NCI-H2029 (cell line): ENCODE measurements around the gene FIBCD1.

Source experiments
- DNase-seq: peaks from one replicate; lab custom pipeline; 2025; lab: John Stamatoyannopoulos, UW

Gene FIBCD1

DNA sequence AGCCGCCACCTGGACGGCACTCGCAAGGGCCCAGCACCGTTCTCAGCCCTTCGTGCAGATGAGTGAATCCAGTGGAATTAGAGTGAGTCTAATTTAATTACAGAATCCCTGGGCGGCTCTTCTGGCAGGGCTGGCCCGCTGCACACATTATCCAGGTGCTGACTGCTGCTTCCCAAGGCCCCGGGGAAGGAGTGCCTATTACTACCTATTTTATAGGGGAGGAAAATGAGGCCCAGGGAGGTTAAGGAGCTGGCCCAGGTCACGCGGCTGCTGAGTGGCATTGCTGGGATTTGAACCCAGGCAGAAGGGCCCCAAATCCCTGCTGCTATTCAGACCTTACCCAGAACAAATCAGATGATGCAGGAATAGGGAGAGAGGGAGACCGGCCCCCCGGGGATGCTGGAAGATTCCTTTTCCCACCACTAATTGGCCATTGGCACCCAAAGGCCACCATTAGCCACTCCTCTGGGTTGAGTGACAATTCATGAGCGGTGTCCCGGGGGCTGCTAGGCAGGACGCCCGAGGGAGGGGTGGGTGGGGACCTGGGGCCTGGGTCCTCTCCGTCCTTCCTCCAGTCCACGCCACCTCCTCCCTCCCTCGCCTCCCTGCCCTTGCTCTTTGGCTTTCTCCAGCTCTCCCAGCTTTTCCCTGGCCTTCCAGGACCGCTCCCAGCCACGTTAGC, 32.2 kb downstream of the FIBCD1 start:
- no peak for DNase-seq

DNA sequence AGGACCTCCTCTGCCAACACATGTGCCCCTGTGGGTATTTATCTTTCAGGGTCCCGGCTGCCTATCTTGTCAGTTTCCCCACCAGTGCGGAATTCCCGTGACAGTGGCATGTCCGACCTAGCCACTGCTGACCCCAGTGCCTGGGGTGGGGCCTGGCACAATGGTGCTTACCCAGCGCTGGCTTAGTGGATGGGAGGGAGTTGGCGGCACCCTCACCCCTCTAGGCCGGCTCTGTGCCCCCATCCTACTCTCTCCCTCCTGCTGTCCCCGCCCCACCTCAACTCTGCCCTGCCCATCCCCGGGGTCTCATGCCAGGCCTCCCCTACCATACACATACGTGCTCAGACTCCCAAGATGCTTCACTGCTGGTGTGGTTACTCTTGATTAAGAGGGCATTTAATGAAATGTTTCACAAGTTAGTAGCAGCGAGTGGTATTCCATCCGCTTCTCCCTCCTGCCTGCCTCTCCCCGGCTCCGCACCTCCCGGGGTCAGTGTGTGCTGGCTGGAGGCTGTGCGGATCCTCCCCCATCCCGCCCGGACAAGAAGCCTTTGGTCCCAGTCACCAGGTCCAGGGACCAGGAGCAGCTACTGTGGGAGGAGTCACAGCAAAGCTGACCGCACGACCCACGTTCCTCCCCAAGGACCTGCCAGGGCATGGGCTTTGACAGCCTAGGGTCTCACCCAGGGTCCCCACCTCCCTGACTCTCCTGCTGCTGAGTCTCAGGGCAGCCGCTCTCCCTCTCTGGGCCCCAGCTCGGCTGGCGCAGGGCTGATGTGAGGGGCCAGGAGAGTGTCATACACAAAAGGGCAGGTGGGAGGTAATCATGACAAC, 32.9 kb downstream of the FIBCD1 start:
- no peak for DNase-seq

DNA sequence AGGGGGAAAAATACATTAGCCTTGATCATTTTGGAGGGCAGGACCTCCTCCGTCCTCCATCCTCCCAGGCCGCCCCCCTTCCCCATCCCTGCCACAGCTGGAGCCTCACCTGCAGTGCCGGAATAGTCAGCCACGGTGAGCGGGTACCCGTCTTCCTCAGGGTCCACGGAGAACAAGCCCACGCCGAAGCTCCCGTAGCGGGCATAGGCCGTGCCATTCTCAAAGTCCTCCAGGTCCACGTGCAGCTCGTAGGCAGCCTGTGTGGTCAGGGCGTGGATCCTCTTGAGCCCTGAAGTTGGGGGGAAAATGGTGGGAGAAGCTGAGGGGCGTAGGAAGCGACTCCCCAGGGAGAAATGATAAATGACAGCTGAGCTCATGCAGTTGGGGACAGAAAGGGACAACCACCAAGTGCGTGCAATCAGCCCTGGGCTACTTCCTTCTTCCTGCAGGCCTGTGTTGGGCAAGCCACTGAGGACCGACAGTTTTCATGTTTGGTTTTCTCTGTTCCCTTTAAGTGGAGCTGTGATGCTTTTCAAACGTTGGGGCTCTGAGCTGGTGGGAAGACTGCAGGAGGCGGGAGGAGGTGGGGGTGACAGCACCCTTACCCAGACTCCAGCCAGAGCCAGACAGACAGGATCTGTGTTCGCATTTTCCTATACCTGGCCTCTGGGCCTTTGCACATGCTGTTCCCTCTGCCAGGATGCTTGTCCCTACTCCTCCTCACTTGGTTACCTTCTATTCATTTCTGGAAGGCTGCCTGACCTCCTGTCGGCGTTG, 33.7 kb downstream of the FIBCD1 start:
- DNase-seq: no peak

DNA sequence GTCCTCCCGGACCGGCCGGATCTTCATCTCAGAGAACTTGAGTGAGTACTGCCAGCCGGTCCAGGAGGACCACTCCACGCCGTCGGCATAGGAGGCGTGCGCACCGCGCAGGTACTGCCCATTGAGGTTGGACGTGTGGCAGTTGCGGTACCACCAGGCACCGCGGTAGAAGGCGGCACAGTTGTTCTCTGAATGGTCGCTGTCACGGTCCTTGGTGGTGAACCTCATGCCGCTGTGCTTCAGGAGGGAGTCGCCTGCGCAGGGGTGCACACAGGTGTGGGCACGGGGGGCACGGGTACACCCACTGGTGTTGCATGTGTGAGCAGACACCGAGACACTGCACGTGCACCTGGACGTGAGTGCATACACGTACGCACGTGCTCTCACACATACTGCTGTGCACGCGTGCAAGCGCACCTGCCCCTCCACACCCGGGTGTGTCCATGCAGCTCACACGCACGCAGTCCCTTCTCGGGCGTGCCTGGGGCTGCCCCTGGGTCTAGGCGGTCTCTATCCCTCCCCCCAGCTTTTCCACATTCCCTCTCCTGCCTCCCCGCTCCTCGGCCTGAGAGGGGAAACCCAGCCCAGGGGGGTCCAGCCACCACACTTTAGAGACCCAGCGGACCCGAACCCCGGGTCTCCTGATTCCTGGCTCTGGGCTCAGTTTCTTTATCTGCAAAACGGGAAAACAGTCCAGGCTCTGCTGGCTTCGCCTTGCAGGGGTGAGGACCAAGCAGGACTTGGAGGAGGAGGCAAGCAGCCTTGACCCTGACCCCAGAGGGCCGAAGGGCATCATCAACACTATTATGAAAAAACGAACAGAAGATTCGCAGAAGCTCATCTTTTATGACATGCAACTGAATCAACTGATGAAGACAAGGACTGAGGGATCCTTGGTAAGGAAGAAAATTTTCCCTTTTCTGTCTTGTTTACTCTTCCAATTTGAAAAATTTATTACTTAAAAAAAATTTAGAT, 34.7 kb downstream of the FIBCD1 start:
- DNase-seq: no peak

DNA sequence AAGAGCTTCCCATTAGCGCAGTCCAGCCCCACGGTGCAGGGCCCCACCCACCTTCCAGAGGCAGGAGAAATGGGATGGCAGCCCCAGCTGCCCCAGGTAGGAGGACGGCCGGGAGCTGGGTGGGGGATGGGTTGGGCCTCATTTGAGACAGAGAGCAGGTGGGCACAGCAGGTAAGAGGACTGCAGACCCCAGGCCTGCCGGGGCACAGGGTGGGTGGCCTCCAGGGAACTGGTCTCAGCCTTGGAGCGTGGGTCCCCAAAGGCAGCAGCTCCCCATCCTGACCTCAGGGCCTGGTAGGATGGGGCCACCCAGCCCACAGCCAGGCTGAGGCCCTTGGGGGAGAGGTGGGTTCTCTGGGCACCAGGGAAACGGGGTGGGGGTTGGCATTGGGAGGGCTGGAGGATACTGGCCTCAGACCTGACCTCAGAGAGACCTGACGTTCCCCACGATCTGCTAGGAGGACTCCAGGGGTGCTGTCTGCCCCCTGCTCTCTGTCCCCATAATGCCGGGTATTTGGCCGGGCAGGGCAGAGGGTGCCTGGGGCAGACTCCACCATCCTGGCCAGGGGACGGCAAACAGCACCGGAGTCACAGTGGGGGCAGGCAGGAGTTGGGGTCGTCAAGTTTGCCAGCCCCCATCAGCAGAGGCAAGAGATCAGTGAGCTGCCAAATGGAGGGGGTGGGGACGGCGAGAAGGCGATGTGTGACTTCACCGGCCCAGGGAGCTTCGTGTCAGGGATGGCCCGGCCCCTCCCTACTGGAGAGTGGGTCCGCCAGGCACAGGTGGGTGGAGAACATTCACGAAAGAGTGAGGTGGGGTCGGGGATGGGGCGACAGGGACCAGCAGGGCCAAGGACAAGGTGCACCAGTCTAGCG, 35.6 kb downstream of the FIBCD1 start:
- DNase-seq: no peak

DNA sequence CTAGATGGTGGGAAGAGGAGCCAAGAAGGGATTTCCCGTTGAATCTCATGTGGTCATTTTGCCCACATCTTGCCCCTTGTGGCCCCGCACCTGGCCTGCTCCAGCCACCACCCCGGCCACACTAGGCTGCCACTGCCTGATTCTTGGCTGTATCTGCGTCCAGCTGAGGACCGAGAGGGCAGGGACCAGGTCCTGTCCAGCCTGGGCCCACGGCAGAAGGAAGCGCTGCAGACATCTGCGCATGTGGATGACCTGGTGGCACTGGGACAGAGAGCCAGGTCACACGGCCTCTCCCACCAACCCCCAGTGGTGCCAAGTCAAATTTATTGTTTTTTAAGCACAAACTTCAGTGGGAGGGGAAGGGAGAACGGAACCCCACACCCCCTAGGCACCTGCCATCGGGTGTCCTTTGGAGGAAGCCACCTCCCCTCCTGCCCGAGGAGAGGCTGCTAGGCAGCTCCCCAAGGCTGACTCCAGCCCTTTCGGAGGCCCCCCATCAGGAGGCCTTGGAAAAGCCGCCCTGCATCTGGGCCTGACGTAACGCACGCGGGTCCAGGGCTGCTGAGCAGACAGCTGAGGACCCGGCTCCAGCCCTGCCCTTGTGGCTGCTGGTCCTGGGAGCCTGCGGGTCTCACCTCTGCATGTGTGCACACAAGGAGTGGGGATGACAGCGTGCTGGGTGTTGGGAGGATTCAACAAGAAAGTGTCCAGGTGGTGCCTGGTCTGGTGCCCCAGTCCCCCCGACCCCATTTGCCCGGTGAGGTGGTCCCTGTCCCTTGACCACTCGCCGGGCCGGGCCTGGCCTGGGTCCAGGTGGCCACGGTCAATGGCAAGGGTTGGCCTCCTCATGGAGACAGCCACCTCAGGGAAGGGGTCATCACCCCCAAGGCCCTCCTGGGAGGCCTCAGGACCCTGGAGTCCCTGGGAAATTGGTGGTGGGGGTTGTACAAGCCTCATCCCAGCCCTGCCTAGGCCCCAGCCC, 36.6 kb downstream of the FIBCD1 start:
- no peak for DNase-seq

DNA sequence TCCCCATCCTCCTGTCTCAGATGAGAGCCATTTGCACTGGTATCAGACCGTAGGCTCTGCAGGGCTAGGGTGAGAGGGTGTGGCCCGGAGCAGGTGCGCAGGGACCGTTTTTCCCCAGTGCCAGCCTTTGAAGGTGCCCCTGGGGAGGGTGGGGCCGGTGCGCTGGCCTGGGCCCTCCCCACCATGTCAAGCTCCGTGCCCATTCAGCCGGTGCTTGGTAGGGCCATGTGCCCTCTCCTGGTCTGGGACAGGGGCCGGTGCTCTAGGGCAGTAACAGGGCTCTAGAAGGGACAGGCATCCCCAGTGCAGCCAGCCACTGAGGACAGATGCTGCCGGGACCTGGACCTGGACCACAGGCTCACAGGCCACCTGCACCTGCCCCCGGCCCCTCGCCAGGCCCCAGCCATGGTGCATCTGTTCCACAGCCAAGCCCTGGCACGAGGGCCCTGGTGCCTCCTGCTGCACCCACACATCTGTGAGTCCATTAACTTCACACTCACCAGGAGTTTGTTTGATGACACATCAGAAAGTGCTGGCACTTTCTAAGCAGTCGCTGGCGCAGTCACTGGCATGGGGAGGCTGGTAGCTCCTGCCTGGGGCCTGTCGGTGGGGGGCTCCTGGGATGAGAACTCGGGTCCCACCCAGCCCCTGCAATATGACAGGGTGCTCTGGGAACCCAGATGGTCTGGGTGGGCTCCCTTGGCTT, 37.4 kb downstream of the FIBCD1 start:
- DNase-seq: no peak

DNA sequence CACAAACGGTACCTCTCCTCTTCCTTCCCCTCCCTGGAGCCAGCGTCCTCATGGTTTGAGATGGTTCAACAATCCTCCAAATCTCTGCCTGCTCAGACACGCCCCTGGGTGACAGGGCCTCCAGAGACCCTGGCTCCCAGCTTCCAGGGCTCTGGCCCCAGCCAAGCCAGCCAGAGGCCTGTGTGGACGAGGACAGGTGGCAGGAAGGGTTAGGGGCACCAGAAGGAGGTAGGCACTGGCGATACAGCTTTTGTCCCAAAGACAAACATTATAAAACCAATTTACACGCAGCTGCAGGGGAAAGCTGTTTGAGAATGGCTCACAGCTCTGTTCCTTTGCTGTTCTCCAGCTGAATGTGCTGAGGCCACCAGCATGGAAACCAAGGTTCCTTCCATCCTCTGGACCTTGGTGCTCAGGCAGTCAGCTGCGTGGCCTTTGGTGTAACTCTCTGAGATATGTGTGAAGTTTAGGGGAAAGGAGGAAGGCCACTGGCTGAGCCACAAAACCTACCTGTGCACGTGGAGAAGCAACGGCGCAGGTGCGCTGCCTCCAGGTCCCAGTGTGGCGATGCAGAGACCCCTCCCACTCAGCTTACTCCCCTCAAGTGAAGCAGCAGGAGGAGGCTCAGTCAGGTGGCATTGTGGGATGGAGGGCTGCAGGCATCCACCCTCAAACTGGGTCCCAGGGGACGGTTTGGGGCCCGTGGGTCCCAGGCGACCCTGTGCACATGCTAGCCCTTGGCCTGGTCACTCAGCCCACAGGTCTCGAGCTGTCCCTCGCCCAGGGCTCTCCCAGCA, 38.1 kb downstream of the FIBCD1 start:
- DNase-seq: no peak

DNA sequence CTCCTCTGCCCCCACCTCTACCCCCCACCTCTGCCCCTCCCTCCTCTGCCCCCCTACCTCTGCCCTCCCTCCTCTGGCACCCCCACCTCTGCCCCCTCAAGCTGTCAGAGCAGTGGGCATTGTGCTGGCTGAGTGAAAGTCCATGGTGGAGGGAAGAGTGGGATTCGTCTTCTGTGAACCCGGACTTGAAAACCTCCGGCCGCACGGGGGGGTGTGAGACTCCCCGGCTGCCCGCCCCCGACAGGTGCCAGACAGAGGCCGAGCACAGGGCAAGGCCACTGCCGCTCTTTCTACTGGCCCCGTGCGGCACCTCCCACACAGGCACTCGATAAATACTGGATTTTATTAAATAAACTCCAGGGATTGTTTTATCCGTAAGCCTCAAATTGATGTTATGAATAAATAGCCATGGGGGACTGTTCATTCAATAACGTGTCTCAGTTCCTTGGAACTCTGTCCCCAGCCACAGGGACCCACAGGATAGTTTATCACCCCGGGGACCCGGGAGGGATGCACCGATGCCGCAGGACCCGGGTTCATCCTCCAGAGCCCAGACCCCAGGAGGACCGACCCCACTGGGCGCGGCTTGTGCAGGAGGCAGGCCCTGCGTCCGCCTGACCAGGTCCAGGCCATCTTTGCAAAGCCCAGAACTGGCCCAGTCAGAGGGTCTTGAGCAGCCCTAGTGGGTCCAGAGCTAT, 39.8 kb downstream of the FIBCD1 start:
- DNase-seq: no peak

DNA sequence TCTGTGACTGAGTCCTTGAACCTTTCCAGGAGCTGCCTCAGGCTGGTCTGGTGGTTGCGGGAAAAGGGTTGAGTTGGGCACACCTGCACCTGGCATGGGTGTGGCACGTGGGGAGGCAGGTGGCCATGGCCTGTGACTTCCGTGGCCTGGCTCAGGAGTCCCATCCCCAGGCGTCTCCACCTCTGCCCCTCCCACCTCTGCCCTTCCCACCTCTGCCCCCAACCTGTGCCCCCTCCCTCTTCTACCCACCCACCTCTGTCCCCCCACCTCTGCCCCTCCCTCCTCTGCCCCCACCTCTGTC, 40.5 kb downstream of the FIBCD1 start:
- DNase-seq: peak; percentile 57

DNA sequence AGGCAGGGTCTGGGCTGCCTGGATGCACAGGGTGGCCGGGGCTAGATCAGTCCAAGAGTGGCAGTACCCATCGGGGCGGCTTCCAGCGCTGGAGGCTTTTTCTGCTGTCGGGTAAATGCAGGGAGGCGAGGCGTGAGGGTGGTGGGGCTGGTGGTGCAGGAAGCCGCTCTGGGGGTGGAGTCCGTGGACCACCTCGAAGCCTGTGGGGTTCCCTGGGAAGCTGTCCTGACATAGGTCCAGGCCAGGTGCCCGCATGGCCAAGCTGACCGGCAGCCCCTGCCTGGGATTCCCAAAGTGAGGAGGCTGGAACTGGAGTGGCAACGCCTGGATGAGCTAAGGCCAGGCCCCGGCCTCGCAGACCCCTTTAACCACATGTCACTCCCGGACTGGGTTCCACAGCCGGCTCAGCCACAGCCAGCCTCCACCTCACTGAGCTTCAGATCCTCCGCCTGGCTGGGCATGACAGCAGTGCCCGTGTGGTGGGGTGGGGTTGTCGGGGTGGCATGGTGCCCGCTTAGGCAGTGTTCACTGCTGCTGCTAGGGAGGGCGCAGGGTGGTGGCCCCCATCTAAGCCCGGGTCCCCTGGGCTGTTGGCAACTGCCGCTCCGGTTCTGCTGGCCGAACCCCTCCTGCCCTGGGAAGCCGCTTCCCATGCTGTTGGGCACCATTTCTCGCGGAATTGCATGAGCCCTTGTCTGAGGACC, 41.0 kb downstream of the FIBCD1 start:
- peak; percentile 33 for DNase-seq

DNA sequence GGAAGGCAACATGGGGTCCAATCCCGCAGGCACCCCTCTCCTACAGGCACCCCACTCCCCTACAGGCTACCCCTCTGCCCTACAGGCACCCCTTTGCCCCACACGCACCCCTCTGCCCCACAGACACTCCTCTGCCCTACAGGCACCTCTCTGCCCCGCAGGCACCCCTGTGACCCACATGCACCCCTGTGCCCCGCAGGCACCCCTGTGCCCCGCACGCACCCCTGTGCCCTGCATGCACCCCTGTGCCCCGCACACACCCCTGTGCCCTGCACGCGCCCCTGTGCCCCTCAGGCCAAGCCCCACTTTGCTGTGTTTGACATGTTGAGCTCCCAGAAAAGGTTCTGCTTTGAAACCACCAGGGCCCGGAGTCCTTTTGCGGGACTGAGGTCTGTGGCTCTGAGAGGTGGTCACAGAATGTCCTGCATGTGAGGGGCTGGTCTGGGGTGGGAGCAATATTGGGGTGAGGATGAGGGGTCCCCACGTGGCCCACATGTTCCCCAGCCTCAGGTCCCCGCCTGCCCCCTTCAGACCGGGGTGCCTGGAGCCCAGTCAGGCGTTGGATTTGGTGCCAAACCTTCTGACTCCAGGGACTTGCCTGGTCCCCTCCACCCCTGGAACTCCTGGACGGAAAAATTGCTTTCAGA, 41.8 kb downstream of the FIBCD1 start:
- no peak for DNase-seq

DNA sequence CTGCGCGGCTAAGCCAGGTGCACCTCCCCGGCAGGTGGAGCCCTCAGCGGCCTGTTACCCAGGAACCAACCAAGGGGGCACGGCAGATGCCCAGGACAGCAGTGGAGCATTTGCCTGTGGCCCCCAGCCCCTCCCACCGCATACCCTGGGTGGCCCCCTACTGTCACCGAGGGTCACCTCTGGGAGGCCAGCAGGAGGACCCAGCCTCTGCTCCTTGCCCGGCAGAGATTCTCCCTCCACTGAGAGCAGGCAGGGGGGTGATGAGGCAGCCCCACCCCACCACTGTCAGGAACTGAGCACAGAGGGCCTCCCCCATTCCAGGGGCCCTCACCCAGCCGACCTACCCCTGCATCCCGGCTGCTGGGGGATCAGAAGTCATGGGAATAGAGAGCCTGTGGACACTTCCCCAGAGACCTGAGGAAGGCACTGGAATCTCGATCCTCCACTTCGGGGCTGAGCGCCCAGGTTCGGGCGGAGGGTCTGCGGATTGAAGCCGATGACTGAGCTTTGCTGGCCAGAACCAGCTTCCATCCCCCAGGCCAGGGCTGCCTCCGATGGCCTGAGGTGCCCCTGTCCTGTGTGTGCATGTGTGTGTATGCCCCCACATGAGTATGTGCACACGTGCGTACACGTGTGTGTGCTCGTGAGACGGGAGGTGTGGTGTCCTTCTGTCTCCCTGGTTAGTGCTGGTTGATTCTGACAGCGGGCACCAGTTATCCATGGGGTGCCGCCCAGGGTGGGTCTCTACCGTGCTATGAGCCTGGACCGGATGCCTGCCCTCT, 42.6 kb downstream of the FIBCD1 start, which contains the start of gene QRFP:
Gene QRFP, minus strand, starts transcription at position 580 of the 782 bp plus-strand sequence. CDS start 2,974 bp downstream, outside the sequence.
- no peak for DNase-seq

DNA sequence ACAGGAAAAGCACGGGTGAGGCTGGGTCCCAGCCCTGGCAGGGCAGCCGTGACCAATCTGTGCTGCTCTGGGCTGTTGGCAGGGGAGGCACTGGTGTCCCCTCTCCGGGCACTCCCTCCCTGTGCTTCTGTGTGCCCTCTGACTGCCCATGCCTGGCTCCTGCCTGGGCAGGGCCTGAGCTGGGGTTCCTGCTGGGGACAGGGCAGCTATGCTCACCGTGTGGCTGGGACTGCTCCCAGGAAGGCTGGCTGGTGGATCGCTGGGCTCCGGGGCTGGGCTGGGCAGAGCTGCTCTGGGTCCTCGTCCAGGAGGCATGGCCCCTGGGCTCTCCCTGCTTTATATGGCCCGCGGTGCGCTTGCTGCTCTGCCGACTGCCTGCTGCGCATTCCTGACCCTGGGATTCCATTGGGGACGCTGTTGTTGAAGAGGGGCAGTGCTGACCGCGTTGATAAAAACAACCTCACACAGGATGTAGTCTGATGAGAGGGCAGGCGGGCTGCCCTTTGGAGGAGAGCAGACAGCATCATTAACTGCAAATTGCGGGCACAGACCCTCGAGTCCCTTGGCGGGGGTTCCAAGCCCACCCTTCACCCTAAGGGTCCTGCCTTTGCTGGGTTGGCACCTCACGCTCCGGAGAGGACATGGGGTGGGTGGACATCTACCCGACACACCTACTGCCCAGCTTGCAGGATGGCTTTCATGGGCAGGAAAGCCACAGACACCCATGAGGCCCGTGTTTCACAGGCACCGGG, 43.4 kb downstream of the FIBCD1 start:
- DNase-seq: no peak

DNA sequence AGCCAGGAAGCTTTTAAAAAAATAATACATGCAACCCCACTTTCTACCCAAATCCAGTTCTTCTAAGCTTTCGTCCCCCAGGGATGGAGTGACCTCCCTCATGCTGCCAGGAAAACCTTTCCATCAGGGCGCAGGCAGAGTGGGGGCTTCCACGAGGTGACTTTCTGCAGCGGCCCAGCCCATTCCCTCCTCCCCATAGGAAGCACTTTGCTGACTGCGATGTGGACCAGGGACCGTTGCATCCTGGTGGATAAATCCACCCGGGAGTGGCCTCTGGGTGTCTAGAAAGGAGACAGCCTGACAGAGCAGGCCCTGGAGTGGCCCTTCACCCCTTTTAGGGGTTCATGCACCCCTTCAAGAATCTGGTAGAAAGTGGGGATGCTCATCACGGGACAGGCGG, 44.0 kb downstream of the FIBCD1 start:
- DNase-seq: no peak
